Heart left ventricle (tissue), 16 donors: ENCODE measurements around the gene OSCAR. TPM values are rescaled to one million over a fixed set of nuclear protein-coding genes. Genes with fewer than 3 reads are reported as not detected.
A peak's percentile ranks its signal among the peaks of the same experiment; 100 is the strongest.

Experiments
- ATAC-seq, 4 donors: fragments of 200-7000 bp; cut with Tn5 transposase; one replicate each; pipeline ENCODE4 v1.9.1; 2020 to 2022; ENCODE audit warnings: moderate library complexity in 4 of 4, mild to moderate bottlenecking in 3 of 4, moderate number of reproducible peaks in 1 of 4
- DNase-seq, 5 donors: peaks; one replicate each; pipeline ENCODE4 v3.0.0-alpha.2; 2020
- H3K27ac ChIP-seq, 12 donors: fragments of 200-600 bp; sonication (generic) in 4 of 12; one replicate each; pipeline versions ENCODE4 v1.5.0 to v1.8.0; 2016 to 2022; ENCODE audit warnings: mild to moderate bottlenecking in 2 of 12
- H3K27me3 ChIP-seq, 9 donors: fragments of 200-600 bp; sonication (generic) in 2 of 9; one replicate each; pipeline versions ENCODE4 v1.5.1 to v1.8.0; 2016 to 2022; ENCODE audit warnings: mild to moderate bottlenecking in 3 of 9
- H3K36me3 ChIP-seq, 9 donors: fragments of 200-600 bp; sonication (generic) in 2 of 9; one replicate each; pipeline versions ENCODE4 v1.5.0 to v1.8.0; 2018 to 2022; ENCODE audit warnings: mild to moderate bottlenecking in 2 of 9
- H3K4me1 ChIP-seq, 12 donors: fragments of 200-600 bp; sonication (generic) in 4 of 12; one replicate each; pipeline versions ENCODE4 v1.5.0 to v1.8.0; 2016 to 2022; ENCODE audit warnings: mild to moderate bottlenecking in 3 of 12
- H3K4me3 ChIP-seq, 12 donors: fragments of 200-600 bp; sonication (generic) in 4 of 12; one replicate each; pipeline versions ENCODE4 v1.5.0 to v1.8.0; 2017 to 2022; ENCODE audit warnings: mild to moderate bottlenecking in 9 of 12, moderate library complexity in 4 of 12
- H3K9me3 ChIP-seq, 12 donors: fragments of 200-600 bp; sonication (generic) in 4 of 12; one replicate each; pipeline versions ENCODE4 v1.5.0 to v1.8.0; 2016 to 2022; ENCODE audit warnings: mild to moderate bottlenecking in 1 of 12
- CTCF ChIP-seq, 12 donors: fragments of 200-600 bp; sonication (generic) in 4 of 12; IDR thresholded peaks; one replicate each; pipeline versions ENCODE4 v1.5.0 to v1.8.0; 2018 to 2022; ENCODE audit warnings: antibody characterized with exemption in 12 of 12, mild to moderate bottlenecking in 5 of 12
- POLR2A ChIP-seq, 2 donors: fragments of 450-650 bp; IDR thresholded peaks; one replicate each; pipeline ENCODE4 v1.6.1; 2017; ENCODE audit warnings: antibody characterized with exemption in 2 of 2, mild to moderate bottlenecking in 2 of 2, moderate library complexity in 2 of 2
- WGBS, 4 donors: extraction: QIAGEN DNeasy Blood & Tissue Kit in 2 of 4; methylation state at CpG; one replicate each; pipeline versions ENCODE4 v1.1.5 to v1.1.7; 2013 to 2018; 5-methylcytosine and 5-hydroxymethylcytosine counted together
- intact Hi-C, 10 donors: fragments of 100-400 bp; cut with DNase I; formaldehyde crosslinking; loops; one replicate each; pipeline versions ENCODE4 v1.11.1 to v1.14.2; 2022
- polyA plus RNA-seq, 2 donors: library from polyadenylated mRNA; stranded (reverse); fragments of 200-250 nt; gene quantifications; one replicate each; pipeline ENCODE4 v1.2.3, GENCODE V29; 2013
- total RNA-seq, 9 donors: library from RNA; depleted of rRNA in 2 of 9; stranded (reverse); fragments of >200 nt in 2 of 9; fragmentation: NEBNext Ultra II Directional in 3 of 9; extraction: Animal tissue kit (Norgen Biotek cat#: 25700) in 3 of 9; gene quantifications; one replicate each; pipeline versions ENCODE4 v1.1.0 to v1.2.4, GENCODE V29; 2016 to 2023
- donor health status: ischemic (EF 13 %, LVEDD 7.1; RV severe dilation, severe dysfunction).
- donor health status: healthy with polysubstance abuse.
- donor health status: DM: no; HTN: yes; CAD: no.
- donor health status: DM: no; HTN: no; CAD: no.
- donor health status: ischemic (EF 25% LVEDD 6.9; RV normal size, moderate dysfunction).
- donor health status: ischemic (EF 25% LVEDD 5.7; RV mildly dilated, moderate dysfunction).
- donor health status: healthy.
- donor health status: DM: yes; HTN: yes; CAD: no.
- donor health status: ischemic (EF 35%, LVEDD 5.7; RV mildly dilated, moderate dysfunction).
- donor health status: nonischemic (EF 11% LVEDD 7.7; RV severe dilation, severe dysfunction).
- donor health status: DM: yes; HTN: yes; CAD: no.
- donor health status: PGD.
- donor health status: ischemic (EF 29% LVEDD 5.4; RV normal size, mild dysfunction).
- donor health status: nonischemic (EF 23%, LVEDD 6.1; RV moderate dilation, normal function).

The OSCAR gene
- total and polyA plus RNA-seq, 11 donors, result 0.35 to 9.8 (median 0.68) TPM; not detected in 1

GRCh38 chr19:54138489-54139256, 38.1 kb upstream of the OSCAR start:
- TF ChIP-seq POLR2A (IDR thresholded peaks at IDR 0.05) (no peak), CTCF (IDR thresholded peaks at IDR 0.05) (no peak)
- Histone ChIP-seq H3K36me3 (peaks cover 0 to 32% (median 19%) of the 10 kb centered on the region in 9 donors), H3K4me1 (peaks cover 5 to 48% (median 36%) of the 10 kb centered on the region in 12 donors), H3K27ac (peak overlapping the region in 11 of 12 donors; percentile 86 to 100 (median 95)), H3K4me3 (peak overlapping the region; percentile 74 to 100 (median 96)), H3K9me3 (no peaks in the 10 kb centered on the region), H3K27me3 (peaks cover 0 to 3% (median 0%) of the 10 kb centered on the region in 9 donors)
- intact Hi-C loops, result no loop called here
- DNase-seq (no peak), ATAC-seq (no peak)
- 18 to 43% (median 26%) methylated on average over 19 to 31 of the region's 31 CpGs for WGBS, 4 donors

DNA sequence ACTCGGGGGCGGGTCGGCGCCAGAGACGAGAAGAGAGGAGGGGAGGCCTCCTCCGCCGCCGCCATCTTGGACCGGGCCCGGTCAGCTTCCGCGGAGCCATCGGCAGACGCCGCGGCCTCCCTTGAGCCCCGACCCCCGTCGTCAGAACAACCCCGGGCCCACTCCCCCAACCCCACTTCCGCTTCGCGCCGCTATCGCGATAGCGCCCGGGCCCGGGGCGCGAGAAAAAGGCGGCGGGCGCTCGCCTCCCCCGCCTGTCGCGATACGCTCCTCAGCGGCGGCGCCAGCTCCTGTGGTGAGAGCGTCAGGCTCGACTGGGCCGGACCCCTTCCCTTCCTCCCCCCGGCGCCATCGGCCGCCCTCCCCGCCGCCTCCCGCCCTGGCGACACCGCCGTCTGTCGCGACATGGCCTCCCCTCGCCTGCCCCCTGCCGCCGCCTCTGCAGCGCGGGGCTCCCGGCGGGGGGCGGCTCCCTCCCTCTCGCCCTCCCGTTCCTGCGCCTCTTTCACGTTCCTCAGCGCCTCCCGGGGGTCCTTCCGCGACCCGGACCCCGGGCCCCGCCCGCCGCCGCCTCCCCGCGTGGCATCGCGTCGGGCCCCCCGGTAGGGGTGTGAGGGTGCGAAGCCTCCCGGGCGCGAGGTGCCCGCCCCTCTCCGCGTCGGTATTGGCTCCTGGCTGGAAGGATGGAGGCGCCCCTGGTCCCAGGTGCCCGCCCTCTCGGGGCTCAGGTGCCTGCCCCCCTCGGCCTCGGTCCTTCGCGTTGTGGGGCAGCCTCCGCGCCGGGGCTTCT, 37.3 kb upstream of the OSCAR start, which contains the start of gene CNOT3:
Gene CNOT3 (plus strand): TSS at position 64 of the 790 bp plus-strand sequence. CDS start 5,217 bp downstream, outside the sequence.
- Histone ChIP-seq H3K4me3 (peak within 1 kb of the TSS; percentile 74 to 100 (median 96)), H3K27ac (peak within 1 kb of the TSS; percentile 86 to 100 (median 95)), H3K36me3 (peaks cover 0 to 29% (median 11%) of the 10 kb centered on the region in 9 donors), H3K4me1 (peaks cover 5 to 48% (median 36%) of the 10 kb centered on the region in 12 donors), H3K27me3 (peaks cover 0 to 3% (median 0%) of the 10 kb centered on the region in 9 donors), H3K9me3 (no peaks in the 10 kb centered on the region)
- no peak for DNase-seq
- intact Hi-C loops, result loop anchor here in 1 of 10 donors (1.0 to 2.0 kb wide), 4 partner anchors 21 to 52 kb away; partner anchors contain the start of genes LENG1, NDUFA3, PRPF31 and TFPT
- ATAC-seq, result no peak
- peak; percentile 89 to 94 for TF ChIP-seq POLR2A (IDR thresholded peaks at IDR 0.05)
- peak in 3 of 12 donors; percentile 6 to 9 (median 8) for TF ChIP-seq CTCF (IDR thresholded peaks at IDR 0.05)
- 0 to 1% (median 1%) methylated on average over 27 to 103 of the region's 103 CpGs for WGBS, 4 donors

GRCh38 chr19:54136864-54137698, 36.5 kb upstream of the OSCAR start:
- peak overlapping the region; percentile 31 to 100 (median 95) for H3K27ac ChIP-seq
- WGBS, 4 donors, result 1% methylated on average over 41 to 46 of the region's 46 CpGs
- ATAC-seq, result peak; percentile 91 to 95 (median 94)
- TF ChIP-seq CTCF (IDR thresholded peaks at IDR 0.05), result no peak
- TF ChIP-seq POLR2A (IDR thresholded peaks at IDR 0.05), result no peak
- peaks cover 0 to 3% (median 0%) of the 10 kb centered on the region in 9 donors for H3K27me3 ChIP-seq
- H3K4me1 ChIP-seq, result peaks cover 5 to 48% (median 36%) of the 10 kb centered on the region in 12 donors
- intact Hi-C loops, result loop anchor here in 1 of 10 donors (1.0 to 2.0 kb wide), 4 partner anchors 22 to 53 kb away; partner anchors contain the start of genes LENG1, NDUFA3, PRPF31 and TFPT
- H3K36me3 ChIP-seq, result peaks cover 0 to 23% (median 8%) of the 10 kb centered on the region in 9 donors
- peak overlapping the region; percentile 74 to 100 (median 96) for H3K4me3 ChIP-seq
- H3K9me3 ChIP-seq, result no peaks in the 10 kb centered on the region
- DNase-seq, result peak; percentile 99 to 100 (median 100)
